Stimulated activated CD8-positive, alpha-beta memory T cell treated with anti-CD3 and anti-CD28 coated beads, Interleukin-12 subunit alpha, Interleukin-12 subunit beta, amount 100 ng/mL, for 24 hours (primary cell): ENCODE results near the gene LIG1.
A peak's percentile ranks its signal among the peaks of the same experiment; 100 is the strongest.
"Not testable (repeated sequence)": the region's sequence is repeated elsewhere in the genome, so short reads cannot be mapped to it uniquely, and the experiment has no call there.

Experiments
- DNase-seq: peaks from one replicate; pipeline ENCODE4 v3.0.0-alpha.2; 2020; ENCODE audit errors: extremely low read depth

The LIG1 gene

DNA sequence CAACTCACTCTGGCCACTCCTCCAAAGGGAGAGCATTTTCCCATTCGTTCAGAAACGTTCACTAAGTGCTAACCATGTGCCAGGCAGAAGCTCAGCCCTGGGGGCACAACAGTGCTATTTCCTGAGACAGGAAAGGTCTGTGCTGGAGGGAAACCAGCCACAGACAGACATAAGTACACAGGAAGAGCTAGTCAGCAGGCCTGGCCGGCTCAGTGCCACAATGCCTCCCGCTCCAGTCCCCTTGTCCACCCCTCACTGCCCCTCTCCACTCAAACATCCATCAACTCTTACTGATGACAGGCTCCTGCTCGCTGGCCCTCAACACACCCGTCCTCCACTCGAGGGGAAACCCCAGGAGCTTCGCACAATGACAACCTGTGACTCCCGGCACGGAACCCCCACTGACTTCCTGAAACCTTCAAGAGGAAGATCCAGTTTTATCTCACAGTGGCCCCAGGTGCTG lies 48.2 kb downstream of the LIG1 start:
- no peak for DNase-seq

DNA sequence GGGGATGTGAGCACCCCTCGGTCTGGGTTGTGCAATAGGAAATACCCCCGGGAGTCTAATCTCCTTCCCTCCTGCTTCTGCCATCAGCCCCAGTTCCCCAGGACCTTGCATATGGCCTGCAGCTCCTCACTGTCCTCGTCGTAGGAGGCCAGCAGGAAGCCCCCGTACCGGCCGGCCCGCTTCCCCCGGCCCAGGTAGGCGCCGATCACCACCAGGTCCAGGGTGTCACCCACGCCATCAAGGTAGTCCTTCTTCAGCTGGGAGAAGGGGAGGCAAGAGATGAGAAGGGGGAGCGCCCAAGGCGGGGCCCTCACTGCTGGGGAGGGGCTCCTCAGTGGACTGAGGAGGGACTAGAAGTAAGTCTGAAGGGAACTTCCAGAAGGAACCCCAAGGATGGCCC lies 49.1 kb downstream of the LIG1 start:
- DNase-seq: no peak

DNA sequence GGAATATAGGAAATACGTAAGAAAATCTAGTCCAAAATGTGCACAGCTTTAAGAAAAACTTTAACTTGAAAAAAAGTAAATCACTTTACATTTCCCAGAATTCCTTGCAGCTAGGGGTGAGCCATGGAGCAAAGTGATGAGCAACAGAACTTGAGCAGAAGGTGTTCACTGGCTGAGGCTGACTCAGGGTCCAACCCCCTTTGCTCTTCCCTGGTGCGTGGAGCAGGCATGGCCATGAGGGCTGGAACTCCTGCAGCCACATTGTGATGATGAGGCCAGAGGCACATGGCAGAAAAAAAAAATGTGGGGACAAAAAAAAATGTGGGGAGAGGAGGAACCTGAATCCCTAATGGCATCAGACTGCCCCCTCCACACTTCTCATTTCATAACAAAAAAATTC lies 49.6 kb downstream of the LIG1 start:
- DNase-seq: no peak

DNA sequence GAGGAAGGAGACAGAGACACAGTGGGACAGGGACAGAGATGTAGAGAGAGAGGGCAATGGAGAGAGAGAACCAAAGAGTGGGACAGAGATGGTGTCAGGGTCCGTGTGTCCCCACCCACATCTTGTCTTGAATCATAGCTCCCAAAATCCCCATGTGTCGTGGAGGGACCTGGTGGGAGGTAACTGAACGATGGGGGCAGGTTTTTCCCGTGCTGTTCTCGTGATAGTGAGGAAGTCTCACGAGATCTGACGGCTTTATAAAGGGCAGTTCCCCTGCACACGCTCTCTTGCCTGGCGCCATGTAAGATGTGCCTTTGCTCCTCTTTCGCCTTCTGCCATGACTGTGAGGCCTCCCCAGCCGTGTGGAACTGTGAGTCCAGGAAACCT lies 52.0 kb downstream of the LIG1 start:
- no peak for DNase-seq

DNA sequence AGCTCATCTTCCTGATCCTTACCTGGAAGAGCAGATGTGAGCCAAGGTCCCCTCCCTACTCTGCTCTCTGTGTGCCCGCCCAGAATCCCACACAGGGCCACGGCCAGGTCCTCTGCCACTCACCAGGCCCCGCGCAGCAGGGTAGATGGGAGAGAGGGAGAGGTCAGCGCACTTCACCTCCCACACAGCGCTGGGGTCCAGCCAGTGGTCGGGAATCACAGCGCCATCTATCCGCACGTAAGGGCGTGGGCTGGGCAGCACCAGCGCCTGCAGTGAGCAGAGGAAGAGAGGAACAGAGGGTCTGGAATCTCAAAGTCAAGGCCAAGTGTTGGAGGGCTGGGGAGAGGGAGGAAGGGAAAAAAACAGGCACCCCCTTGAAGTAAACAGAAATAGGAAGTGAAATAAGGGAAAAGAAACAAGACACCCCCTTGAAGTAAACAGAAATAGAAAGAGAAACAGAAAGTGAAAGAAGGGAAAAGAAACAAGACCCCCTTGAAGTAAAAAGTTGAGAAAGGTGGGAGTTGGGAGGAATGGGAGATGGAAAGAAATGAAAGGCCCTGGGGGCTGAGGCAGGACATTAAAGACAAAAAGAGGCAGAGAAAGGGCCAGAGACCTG lies 52.5 kb downstream of the LIG1 start:
- no peak for DNase-seq

DNA sequence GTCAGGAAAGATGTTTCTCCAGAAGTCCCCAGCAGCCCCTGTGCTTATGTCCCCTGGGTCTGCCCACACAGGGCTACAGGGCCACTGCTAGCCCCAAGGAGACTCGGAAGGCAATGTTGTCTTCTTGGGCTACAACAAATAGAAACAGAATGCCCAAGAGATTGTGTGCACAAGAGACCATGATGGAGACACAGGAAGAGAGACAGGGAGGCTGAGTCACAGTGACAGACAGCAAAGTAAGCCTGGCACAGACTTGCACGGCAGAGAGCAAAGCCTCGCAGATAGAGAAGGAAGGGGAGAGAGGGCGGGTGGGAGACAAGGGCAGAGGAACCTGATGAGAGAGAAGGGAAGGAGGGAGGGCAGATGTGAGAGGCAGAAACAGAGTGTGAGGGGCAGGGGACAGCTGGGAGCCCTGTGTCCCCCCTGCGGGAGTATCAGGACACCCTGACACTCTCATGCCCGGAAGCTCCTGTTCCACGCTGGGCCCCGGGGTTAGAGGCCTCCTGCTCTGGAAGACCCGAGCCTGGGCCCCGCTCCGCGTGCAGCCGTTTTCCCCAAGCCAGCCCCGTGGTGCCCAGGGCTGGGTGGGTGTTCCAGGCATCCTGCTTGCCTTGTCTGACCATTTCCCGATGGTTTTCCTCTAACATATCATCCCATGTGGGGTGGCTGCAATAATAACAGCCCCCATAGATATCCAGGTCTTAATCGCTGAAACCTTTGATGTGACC lies 56.8 kb downstream of the LIG1 start:
- DNase-seq: no peak

DNA sequence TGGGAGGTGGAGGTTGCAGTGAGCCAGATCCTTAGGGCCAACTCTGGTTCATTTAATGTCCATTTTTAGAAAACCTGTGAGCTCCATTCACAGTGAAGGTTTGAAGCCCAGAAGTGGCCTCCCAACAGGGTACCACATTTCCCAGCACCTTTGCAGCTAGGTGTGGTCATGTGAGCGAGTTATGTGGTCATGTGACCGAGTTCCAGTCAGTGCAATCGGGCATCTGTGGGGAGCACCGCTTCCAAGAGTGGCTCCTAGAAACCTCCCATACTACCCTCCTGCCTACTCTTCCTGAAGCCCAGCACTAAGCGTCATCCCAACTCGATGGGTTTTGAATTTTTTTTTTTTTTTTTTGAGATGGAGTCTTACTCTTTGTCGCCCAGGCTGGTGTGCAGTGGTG lies 58.9 kb downstream of the LIG1 start:
- no peak for DNase-seq

DNA sequence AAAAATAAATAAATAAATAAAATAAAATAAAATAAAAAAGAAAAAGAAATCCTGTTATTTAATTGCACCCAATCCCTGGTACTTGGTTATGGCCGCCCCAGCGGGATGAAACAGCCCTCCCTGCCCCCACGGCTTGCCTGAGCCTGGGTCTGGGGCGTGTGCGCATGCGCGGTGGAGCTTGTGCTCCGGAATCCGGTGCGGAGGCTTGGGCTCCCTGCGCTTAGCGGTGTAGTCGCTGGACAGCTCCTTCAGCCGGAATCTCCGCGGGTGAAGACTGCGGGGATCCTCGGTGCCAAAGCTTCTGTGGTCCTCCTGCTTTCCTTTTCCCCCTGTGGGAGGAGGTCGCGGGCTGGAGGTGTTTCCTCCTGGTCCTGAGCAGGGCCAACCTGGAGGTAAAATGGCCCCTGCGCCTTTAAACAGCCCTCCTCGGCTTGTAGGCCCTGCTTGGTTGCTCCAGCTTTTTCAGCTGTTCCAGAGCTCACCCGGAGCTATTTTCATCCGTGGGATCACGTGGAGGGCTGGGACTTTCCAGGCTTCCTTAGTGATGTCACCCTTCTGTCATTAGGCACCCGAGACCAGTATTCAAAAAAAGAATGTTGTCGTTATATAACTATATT lies 59.7 kb downstream of the LIG1 start, which contains the start of gene PLA2G4C:
Gene PLA2G4C (minus strand): TSS at position 468 of the 617 bp plus-strand sequence. CDS start 4,288 bp downstream, outside the sequence.
- peak; percentile 65 for DNase-seq

DNA sequence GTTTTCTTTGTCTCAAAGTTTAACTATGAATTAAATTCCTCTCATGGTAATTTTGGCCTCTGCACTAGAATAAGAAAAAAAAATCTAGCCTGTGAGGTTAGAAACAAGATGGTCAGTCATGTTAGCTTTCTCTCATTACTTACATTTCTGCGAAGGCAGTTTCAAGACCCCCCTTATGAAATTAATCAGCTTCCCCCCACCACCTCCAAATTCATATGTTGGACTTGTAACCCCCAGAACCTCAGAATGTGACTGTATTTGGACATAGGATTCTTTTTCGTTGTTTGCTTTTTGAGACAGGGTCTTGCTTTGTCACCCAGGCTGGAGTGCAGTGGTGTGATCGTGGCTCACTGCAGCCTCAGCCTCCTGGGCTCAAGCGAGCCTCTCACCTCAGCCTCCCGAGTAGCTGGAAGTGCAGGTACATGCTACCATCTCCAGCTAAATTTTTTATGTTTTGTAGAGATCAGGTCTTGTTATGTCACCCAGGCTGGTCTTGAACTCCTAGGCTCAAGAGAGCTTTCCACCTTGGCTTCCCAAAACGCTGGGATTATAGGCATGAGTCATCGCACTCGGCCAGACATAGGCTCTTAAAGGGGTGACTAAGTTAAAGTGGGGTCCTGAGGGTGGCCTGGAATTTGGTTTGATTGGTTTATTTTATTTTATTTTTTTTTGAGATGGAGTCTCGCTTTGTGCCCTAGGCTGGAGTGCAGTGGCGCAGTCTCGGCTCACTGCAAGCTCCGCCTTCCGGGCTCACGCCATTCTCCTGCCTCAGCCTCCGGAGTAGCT lies 61.0 kb downstream of the LIG1 start:
- DNase-seq: no peak

DNA sequence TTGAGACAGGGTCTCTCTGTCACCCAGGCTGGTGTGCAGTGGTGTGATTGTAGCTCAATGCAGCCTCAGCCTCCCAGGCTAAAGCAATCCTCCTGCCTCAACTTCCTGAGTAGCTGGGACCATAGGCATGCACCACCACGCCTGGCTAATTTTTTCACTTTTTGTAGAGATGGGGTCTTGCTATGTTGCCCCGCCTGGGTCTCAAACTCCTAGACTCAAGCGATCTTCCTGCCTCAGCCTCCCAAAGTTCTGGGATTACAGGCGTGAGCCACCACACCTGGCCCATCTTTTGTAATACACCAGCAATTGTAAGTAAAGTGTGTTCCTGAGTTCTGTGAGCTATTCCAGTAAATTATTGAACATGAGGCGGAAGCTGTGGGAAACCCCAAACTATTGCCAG lies 66.2 kb downstream of the LIG1 start:
- no peak for DNase-seq

DNA sequence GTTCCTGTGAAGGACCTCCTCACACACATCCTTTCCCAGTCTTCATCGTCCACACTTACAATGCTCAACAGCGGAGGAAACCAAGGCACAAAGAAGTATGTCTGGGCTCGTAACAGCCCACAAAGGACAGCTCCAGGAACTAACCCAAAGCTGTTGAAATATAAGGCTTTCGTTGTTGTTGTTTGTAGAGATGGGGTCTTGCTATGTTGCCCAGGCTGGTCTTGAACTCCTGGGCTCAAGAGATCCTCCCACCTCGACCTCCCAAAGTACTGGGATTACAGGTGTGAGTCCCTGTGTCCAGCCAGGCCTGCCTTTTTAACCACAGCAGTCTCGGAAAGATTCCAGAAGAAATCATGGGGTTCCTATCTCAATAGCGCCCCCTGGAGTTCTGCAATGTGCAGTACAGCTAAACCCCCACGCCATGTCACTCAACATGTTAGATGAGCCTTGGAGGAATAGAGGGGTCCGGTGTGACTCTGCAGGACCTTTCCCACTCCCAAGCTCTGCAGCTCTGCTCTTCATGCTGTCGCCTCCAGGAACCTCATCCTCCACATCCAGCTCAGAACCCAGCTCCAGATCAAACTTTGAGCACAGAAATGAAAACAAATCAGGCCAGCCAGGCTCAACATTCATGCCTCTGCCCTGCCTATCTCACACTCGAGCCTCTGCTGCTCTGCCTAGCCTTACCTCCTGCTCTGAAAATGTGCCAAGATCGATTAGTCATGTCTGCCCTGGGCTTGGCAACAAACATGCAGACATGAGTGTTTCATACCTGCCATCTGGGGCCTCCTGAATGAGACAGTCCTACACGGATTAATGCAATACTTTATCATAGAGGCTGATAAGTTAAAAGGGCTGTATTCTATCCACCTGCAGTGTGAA lies 67.0 kb downstream of the LIG1 start:
- DNase-seq: no peak

DNA sequence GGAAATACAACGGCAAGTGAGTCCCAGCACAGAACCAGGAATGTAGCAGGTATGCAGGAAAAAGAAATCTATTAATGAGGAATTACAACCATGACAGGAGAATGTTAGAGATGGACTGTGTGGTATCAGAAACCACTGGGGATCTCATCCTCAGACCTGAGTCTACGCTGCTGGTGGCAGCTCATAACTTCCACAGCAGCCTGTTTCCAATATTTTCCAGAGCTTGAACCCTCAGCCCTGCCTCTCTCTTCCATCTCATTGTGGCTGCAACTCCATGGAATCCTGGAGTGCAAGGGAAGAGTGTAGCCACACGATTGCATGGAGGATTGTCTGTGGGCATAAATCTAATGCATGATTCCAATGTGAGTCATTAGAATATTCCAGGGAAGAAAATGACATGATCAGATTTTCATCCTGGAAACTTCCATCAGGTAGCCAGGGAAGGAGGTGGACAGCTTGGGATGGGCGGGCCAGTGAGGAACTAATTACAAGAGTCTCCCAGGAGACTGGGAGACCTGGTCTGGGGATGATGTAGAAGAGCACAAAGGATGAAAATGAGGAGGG lies 74.5 kb downstream of the LIG1 start:
- DNase-seq: no peak

DNA sequence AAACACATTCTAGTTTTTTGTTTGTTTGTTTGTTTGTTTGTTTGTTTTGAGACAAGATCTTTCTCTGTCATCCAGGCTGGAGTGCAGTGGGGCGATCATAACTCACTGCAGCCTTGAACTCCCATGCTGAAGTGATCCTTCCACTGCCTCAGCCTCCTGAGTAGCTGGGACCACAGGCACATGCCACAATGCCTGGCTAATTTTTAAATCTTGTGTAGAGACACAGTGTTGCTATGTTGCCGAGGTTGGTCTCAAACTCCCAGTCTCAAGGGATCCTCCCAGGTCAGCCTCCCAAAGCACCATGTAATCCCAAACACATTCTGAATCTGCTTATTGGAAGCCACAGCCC lies 75.3 kb downstream of the LIG1 start:
- DNase-seq: no peak

DNA sequence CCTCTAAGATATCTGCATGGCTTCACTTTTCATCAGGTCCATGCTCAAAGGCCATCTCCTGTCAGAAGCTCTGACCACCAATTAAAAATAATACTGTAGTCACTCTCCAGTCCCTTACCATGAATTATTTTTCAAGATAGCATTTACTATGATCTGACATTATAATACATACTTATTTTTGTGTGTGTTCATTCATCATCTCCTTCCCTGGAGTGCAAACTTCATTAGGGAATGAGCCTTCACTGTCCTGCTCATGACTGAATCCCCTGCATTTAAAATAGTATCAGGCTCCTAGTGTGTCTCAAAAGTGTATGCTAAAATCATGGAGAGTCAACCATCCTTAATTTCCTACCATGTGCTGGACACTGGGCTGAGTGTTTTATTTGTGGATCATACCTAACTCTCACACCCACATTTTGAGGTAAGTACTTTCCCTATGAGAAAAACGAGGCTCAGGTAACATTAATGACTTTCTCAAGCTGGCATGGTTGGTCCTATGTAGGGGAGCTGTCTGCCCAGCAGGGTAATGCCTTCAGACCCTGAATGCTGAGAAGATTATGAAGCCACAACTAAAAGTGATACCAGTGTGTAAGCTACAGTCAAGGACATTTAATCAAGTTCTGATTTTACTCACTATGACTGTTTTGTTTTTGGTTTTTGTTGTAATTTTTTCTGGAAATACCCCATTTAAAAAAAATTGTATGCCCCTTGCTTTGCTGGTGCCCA lies 75.9 kb downstream of the LIG1 start:
- no peak for DNase-seq

DNA sequence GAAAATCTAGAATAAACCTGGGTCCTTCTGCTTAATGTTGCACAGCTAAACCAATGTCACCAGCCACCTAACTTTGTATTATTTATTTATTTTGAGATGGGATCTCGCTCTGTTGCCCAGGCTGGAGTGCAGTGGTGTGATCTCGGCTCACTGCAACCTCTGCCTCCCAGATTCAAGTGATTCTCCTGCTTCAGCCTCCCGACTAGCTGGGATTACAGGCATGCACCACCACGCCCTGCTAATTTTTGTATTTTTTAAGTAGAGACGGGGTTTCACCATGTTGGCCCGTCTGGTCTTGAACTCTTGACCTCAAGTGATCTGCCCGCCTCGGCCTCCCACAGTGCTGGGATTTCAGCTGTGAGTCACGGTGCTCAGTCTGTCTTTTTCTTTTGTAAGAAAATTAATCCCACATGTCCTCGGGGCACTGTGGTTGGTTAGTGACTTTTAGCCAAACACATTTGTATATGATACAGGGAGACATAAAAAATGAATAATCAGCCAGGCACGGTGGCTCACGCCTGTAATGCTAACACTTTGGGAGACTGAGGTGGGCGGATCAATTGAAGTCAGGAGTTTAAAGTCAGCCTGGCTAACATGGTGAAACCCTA lies 78.9 kb downstream of the LIG1 start:
- DNase-seq: not testable (repeated sequence)

DNA sequence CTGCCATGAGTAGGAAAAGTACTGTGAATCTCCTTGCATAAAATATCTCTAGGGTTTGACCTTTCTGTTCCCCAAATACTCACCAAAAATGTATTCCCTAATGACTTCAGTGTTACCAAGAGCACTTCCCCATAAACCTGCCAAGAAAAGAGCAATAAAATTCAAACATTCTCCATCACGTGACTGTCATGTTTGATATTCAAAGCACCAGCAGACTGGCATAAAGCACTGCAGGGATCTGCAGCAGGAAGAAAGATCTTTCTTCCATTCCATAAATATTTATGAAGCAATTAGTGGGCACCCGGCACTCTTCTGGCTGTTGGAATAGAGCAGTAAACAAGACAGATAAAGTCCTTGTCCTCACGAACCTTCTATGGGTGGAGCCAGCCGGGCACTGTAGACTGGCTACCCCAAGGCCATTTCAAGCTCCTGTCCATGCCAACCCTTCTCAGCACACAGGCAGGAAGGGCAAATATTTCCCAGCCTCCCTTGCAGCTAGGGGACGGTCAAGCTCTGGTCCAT lies 79.8 kb downstream of the LIG1 start:
- no peak for DNase-seq

DNA sequence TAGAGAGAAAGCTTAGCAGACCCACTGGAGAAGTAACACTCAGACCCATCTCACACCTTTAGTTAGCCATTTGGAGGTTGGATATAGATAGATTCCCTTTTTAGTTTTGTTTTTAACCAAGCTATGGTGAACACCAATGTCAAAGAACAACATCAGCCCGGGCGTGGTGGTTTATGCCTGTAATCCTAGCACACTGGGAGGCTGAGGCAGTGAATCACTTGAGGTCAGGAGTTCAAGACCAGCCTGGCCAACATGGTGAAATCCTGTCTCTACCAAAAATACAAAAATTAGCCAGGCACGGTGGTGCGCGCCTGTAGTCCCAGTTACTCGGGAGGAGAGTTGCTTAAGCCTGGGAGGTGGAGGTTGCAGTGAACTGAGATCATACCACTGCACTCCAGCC lies 81.2 kb downstream of the LIG1 start:
- DNase-seq: not testable (repeated sequence)

DNA sequence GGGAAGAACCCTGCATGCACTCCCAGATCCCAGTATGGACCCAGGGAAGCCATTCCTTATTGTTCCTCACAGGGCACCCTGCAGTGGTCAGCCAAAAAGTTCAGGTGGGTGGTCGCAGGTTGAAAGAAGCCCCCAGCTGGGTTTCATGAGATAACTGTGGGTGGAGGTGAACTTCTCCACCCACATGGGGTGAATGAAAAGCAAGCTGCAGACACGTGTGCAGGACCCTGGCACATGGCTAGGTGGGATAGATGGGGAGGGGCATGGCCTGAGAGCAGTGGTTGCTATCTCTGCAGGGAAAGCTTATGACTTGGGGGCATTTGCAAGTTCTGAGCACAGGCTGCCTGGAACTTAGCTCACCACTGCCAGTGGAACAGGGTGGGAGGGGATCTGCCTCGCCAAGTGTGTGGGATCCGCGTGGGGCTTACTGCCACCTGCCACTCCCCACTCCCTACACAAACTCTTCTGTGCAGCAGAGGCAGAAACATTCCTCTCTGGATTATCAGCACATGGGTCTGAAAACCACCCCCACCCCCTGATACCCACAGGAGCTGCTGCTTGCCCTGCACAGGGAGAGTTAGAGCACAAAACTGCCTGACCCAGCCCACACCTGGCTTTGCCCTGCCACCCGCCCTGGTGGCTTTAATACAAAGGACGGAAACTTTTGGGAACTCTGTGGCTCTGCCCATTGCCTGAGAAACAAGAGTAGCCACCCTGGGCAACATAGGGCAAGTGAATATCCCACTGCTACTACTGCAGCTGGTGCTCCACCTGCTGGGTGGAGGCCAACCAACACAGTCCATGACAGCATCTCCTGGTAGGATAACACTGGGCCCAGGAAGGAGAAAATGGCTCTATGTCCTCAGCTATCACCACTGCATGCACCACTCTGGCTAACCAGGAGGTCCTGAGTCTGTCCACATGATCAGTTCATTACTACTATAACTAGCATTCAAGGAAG lies 84.0 kb downstream of the LIG1 start:
- DNase-seq: no peak

DNA sequence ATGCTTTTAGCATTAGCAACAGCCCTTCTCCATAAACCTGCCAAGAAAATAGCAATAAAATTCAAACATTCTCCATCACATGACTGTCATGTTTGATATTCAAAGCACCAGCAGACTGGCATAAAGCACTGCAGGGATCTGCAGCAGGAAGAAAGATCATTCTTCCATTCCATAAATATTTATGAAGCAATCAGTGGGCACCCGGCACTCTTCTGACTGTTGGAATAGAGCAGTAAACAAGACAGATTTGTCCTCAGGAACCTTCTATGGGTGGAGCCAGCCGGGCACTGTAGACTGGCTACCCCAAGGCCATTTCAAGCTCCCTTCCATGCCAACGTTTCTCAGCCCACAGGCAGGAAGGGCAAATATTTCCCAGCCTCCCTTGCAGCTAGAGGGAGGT lies 85.1 kb downstream of the LIG1 start:
- DNase-seq: no peak
